Activated naive CD4-positive, alpha-beta T cell treated with anti-CD3 and anti-CD28 coated beads for 36 hours (primary cell): ENCODE measurements around the gene ZFPM1. TPM values are rescaled to one million over a fixed set of nuclear protein-coding genes. Genes with fewer than 3 reads are reported as not detected.

Experiments
- CTCF ChIA-PET: fragments of 350-600 bp; sonication (Branson Sonifier 250); formaldehyde crosslinking; loops from one replicate; lab custom pipeline; 2021; ENCODE audit warnings: antibody characterized with exemption; lab: Charles Lee
- DNase-seq: peaks from one replicate; pipeline ENCODE4 v3.0.0-alpha.2; 2020
- H3K27ac Mint-ChIP-seq: one replicate; pipeline ENCODE4 v1.8.0; 2021; ENCODE audit warnings: mild to moderate bottlenecking, mixed read lengths
- H3K27me3 Mint-ChIP-seq: one replicate; pipeline ENCODE4 v1.8.0; 2021; ENCODE audit warnings: low read depth, mixed read lengths
- H3K36me3 Mint-ChIP-seq: one replicate; pipeline ENCODE4 v1.8.0; 2021; ENCODE audit warnings: low read depth, mixed read lengths
- H3K4me1 Mint-ChIP-seq: one replicate; pipeline ENCODE4 v1.8.0; 2021; ENCODE audit warnings: low read depth, mixed read lengths
- H3K4me3 Mint-ChIP-seq: one replicate; pipeline ENCODE4 v1.8.0; 2021; ENCODE audit warnings: mild to moderate bottlenecking, moderate library complexity, mixed read lengths
- H3K9me3 Mint-ChIP-seq: one replicate; pipeline ENCODE4 v1.8.0; 2021; ENCODE audit warnings: mixed read lengths
- intact Hi-C: fragments of 100-400 bp; cut with micrococcal nuclease; formaldehyde crosslinking; loops from one replicate; pipeline ENCODE4 v1.15.1; 2023
- total RNA-seq, 2 experiments: library from RNA; stranded (reverse); gene quantifications; one replicate each; pipeline ENCODE4 v1.2.3, GENCODE V29; 2021

ZFPM1 gene
- total RNA-seq, 2 experiments from 2014 or later, result 11.0 to 12.2 TPM

DNA sequence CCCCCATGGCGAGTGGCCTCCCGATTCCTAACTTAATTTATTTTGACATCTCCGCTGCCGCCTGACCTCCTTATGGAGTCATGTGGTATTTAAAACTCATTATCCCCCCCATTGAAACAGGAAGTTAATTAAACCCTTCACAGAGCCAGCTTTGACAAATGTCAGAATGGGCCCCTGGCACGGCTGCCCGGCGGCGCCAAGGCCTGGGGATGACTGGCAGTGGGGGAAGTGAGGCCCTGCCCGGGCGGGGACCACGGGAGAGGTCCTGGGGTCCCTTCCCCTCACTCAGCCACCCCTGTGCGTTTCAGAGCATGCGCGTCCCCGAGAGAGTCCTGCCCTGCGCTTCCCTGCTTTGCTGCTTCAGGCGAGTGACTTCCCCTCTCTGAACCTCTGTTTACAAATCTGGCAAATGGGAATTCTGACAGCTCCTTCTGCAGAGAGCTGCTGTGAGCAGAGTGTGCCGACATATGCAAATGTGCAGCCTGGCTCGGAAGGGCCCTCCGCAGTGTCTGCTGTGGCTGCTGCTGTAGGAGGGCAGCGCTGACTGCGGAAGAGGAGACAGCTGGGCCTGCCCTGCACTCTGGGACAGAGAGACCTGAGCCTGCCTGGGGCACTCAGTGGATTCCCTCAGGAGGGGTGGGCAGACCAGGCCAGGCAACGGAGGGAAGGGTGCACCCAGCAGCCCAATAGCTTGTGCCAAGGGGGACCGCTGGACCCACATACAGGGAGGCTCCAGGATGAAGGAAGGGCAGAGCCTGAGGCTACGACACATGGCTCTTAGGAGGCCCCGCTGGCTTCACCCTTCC lies 4.4 kb upstream of the ZFPM1 start:
- Mint-ChIP-seq H3K4me3 (no peak overlapping the region), H3K36me3 (no peaks in the 10 kb centered on the region), H3K27me3 (no peaks in the 10 kb centered on the region)

DNA sequence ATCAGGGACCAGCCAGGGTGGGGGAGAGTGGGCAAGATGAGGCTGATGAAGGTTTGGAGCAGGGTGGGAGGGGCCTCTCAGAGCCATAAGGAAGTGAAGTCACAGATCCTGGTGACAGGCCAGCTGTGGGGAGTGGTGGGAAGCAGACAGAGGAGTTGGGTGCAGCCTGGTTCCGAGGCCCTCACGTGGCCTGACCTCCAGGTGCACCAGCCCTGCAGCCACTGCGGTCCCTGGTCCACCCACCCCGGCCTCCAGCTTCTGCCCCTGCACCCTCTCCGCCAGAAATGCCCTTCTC lies 3.9 kb upstream of the ZFPM1 start:
- CTCF ChIA-PET, result no interaction called here
- Mint-ChIP-seq H3K27me3 (no peaks in the 10 kb centered on the region), H3K9me3 (no peaks in the 10 kb centered on the region), H3K36me3 (no peaks in the 10 kb centered on the region), H3K27ac (no peak overlapping the region), H3K4me1 (peaks cover 7% of the 10 kb centered on the region), H3K4me3 (no peak overlapping the region)
- DNase-seq, result no peak
- intact Hi-C loops, result no loop called here

More for the DNA sequence above, 4.4 kb upstream of the ZFPM1 start:
- DNase-seq, result no peak
- Mint-ChIP-seq H3K27ac (no peak overlapping the region), H3K9me3 (no peaks in the 10 kb centered on the region), H3K4me1 (peaks cover 7% of the 10 kb centered on the region)
- CTCF ChIA-PET, result no interaction called here
- intact Hi-C loops, result no loop called here

DNA sequence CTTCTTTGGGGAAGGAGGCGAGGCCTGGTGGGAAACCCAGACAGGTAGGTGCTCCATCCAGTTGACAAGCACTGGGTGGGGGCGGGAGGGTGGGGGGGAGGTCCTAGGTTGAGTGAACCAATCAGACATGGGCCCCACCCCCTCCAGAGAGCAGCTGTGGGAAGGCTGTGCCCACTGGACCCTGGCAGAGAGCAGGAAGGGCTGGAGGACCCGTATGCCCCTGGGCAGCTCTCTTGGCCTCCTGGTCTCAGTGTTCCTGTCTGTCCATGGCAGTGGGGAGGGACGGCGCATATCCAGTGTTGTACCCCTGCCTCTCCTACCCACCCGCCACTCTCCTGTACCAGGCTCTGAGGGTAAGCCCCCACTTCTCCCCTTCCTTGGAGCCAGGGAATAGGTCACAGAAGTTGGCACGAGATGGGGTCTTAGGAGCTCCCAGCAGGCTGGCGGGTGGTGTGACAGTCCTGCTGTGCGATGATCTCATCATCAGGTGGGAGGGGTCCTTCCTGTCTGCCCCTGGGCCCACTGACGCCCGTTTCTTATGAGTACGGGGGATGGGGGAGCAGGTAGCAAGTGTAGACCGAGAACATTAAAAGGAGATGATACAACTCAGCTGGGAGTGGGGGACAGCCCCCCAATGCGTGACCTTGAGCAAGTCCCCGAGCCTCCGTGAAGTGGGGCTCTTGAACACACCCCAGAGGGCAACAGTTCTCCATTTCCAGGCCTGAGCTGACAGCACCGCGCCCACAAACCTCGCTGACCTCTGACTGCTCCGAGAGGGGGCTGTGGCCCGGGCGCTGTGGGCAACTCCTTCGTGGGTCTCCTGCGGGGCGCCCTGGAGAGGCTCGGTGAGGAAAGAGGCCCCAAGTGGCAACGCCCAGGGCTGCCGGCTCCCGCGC lies 1.2 kb upstream of the ZFPM1 start:
- peak; percentile 30 for DNase-seq
- H3K4me3 Mint-ChIP-seq, result peak overlapping the region; percentile 78
- intact Hi-C loops, result loop anchor here (1.0 to 5.0 kb wide), 6 partner anchors 53 to 741 kb away; partner anchors contain the start of genes BANP and CYBA
- no peaks in the 10 kb centered on the region for H3K27me3 Mint-ChIP-seq
- CTCF ChIA-PET, result interaction anchor here (0.6 kb wide), 1 partner anchor 111 kb away, joined by 8 read pairs; no protein-coding TSS in a partner anchor
- no peaks in the 10 kb centered on the region for H3K9me3 Mint-ChIP-seq
- peak overlapping the region; percentile 80 for H3K27ac Mint-ChIP-seq
- H3K36me3 Mint-ChIP-seq, result no peaks in the 10 kb centered on the region
- peaks cover 14% of the 10 kb centered on the region for H3K4me1 Mint-ChIP-seq

DNA sequence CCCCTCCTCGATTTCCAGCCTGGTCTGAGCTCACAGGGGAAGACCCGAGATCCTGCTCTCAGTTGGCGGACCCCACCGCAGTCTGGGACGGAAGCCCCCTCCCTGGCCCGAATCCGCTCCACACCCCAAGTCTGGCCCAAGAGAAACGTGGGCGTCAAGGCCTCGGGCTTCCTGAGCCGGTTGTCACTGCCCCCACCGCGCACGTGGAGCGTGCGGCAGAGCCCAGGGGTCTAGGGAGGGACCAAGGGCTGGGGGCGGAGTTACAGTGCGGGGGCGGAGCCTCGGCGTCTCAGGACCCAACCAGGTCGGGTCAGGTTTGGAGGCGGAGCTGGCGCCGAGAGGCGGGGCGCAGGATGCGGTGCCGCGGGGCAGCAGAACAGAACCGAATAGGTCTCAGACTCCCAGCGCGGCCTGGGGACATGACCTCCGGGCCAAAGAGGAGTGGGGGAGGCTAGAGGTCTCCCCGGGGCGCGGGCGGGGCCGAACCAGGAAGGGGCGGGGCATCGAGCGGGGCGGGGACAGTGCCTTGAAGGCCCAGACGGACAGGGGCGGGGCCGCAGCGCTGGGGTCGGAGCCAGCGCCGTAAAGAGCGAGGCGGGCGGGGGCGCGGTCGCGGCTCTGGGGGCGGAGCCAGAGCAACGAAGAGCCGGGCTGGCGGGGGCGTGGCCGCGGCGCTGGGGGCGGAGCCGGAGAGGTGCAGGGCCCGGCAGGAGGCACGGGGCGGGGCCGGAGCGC lies 431 bp upstream of the ZFPM1 start:
- H3K36me3 Mint-ChIP-seq, result no peaks in the 10 kb centered on the region
- H3K4me1 Mint-ChIP-seq, result peaks cover 22% of the 10 kb centered on the region
- peak overlapping the region; percentile 80 for H3K27ac Mint-ChIP-seq
- peak; percentile 98 for DNase-seq
- intact Hi-C loops, result loop anchor here (1.0 to 5.0 kb wide), 7 partner anchors 52 to 740 kb away; partner anchors contain the start of genes BANP, CYBA and ZC3H18
- CTCF ChIA-PET, result interaction anchor here (0.6 kb wide), 1 partner anchor 110 kb away, joined by 8 read pairs; no protein-coding TSS in a partner anchor
- no peaks in the 10 kb centered on the region for H3K27me3 Mint-ChIP-seq
- no peaks in the 10 kb centered on the region for H3K9me3 Mint-ChIP-seq
- peak overlapping the region; percentile 78 for H3K4me3 Mint-ChIP-seq

DNA sequence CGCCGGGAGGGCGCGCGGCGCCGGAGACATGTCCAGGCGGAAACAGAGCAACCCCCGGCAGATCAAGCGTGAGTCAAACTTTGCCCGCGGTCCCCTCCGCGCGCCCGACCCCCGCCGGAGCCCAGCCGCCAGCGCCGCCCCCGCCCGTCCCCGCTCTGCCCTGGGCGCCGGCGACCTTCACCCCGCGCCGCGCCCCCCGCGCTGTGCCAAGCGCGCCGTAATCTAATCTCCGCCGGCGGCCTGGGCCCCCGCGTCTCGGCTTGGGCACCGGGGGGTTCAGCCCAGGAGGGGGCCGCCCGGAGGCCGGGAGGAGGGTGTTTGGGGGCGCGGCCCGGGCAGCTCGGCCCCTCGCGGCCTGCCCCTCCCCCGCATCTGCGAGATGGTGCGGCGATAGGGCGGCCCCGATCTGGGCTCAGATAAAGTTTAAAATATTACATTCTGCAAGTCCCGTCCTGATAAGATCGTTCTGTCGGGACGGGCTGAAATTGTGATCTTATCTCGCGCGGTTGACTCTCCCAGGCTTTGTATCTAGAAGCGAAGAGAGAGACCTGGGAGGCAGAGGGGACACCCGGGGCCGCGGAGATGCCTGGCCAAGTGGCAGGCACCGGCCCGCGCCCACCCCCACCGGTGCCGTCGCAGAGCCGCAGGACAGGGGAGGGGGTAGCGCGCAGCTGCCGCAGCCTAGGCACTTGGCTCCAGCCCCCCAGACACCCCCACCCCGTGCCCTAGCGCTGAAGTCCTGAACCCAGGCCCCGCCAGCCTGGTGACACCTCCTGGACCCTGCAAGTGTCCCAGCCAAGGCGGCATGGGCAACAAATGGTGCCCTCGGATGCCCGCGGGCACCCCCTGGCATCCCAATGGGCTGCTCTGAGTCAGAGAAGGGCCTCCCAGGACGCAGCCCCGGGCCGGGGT lies 787 bp downstream of the ZFPM1 start:
- DNase-seq, result peak; percentile 42
- peak overlapping the region; percentile 90 for H3K27ac Mint-ChIP-seq
- H3K4me1 Mint-ChIP-seq, result peaks cover 28% of the 10 kb centered on the region
- no peaks in the 10 kb centered on the region for H3K36me3 Mint-ChIP-seq
- H3K27me3 Mint-ChIP-seq, result no peaks in the 10 kb centered on the region
- H3K9me3 Mint-ChIP-seq, result no peaks in the 10 kb centered on the region
- CTCF ChIA-PET, result no interaction called here
- intact Hi-C loops, result loop anchor here (1.0 to 5.0 kb wide), 7 partner anchors 51 to 739 kb away; partner anchors contain the start of genes BANP and ZC3H18
- H3K4me3 Mint-ChIP-seq, result peak overlapping the region; percentile 89

DNA sequence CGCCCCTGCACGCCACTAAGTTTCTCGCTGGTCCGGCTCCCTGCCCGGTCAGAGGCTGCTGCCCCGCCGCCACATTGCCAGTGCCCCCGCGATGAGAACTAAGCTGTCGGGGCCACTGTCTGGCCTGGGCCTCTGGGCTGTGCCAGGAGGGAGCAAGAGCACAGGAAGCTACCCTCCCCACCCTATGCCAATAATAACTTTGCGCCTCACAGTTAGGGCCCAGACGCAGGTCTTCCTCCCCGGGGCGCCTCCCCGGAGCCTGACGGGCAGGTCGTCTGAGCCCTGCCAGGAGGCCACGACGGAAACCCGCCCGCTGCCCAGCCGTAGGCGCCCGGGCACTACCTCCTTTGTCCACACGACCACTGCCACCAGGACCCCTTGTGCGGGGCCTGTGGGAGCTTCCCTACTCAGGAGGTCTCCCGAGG lies 1.5 kb downstream of the ZFPM1 start:
- CTCF ChIA-PET, result no interaction called here
- Mint-ChIP-seq H3K4me3 (peak overlapping the region; percentile 89), H3K9me3 (no peaks in the 10 kb centered on the region)

DNA sequence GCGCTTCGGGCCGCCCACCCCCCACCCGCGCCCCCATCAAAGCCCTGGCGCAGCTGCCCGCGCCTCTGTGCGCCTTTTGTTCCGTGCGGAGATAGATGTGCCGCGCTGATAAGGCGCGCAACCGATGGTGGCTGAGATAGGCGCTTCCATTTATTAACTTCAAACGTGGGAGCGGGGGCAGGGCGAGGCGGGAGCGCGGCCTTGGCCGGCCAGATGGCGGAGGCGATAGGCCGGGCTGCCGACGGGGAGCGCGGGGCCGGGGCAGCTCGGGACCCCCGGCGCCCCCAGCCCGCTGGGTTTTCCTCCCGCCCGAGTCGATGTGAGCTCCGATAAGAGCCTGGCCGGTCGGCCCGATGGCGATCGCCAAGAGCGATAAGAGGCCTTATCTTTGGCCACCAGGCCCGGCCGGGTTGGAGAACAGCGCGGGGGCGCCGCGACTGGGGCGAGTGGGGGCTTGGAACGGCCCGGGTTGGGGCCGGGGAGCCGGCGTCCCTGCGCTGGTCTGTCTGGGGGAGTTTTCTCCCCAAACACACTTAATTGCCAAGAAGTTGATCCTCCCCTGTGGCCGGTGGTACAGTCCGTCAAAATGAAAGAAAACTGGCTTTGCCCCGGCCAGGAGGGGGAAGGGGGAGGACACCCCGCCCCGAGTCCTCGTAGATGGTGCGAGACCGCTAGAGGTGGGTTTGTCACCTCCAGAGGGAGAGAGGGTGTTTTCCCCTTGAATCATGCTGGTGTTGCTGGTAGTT lies 2.7 kb downstream of the ZFPM1 start:
- H3K36me3 Mint-ChIP-seq, result no peaks in the 10 kb centered on the region
- no peaks in the 10 kb centered on the region for H3K9me3 Mint-ChIP-seq
- H3K4me1 Mint-ChIP-seq, result peaks cover 43% of the 10 kb centered on the region
- DNase-seq, result peak; percentile 92
- H3K4me3 Mint-ChIP-seq, result peak overlapping the region; percentile 81
- peak overlapping the region; percentile 97 for H3K27ac Mint-ChIP-seq
- CTCF ChIA-PET, result no interaction called here
- intact Hi-C loops, result loop anchor here (1.0 to 5.0 kb wide), 7 partner anchors 11 to 1068 kb away; partner anchors contain the start of gene CYBA
- H3K27me3 Mint-ChIP-seq, result no peaks in the 10 kb centered on the region

More for the DNA sequence above, 1.5 kb downstream of the ZFPM1 start:
- Mint-ChIP-seq H3K36me3 (no peaks in the 10 kb centered on the region), H3K27me3 (no peaks in the 10 kb centered on the region), H3K27ac (peak overlapping the region; percentile 90), H3K4me1 (peaks cover 34% of the 10 kb centered on the region)
- intact Hi-C loops, result loop anchor here (2.0 to 5.0 kb wide), 2 partner anchors 72 to 672 kb away; no protein-coding TSS in a partner anchor
- DNase-seq, result peak; percentile 69

DNA sequence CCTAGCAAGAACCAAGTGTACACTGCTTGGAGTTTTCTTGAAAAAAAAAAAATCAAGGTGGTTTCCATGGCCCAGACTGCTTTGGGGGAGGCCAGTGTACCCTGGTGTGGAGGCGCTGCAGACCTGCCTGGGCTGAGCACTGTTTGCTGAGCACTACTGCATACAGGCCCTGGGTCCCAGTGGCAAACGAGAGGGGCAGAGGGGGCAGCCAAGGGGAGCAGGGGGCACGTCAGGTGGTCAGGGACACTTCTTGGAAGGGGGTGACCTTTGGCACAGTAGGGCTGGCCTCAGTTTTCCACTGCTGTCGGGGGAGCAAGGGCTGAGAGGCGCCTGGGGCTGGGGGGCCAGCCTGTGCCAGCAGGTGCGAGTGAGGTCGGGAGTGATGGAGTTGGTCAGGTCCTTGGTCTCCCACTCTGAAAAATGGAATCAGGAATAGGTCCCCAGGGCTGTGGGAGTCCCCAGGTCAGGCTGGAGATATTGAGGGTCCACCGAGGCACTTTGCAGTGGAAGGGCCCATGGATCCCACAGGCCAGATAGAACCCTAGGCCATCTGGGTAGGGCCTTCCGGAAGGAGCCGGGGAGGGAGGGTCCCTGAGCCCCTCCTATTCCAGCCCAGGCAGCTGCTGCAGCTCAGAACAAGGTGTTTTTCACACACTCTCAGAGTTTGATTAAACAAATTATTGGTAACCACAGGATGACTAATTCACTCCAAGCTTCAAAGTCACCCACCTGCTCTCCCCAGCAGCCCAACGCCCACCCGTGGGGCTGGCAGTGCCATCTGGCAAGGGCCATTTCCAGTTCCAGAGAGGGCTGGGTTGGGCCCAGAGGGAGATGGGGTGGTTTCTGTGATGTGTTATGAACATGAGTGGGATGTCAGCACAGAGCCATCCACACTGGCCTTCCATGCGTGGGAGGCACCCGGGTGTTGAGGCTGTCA lies 3.5 kb downstream of the ZFPM1 start:
- no peaks in the 10 kb centered on the region for H3K36me3 Mint-ChIP-seq
- peak overlapping the region; percentile 81 for H3K4me3 Mint-ChIP-seq
- peaks cover 46% of the 10 kb centered on the region for H3K4me1 Mint-ChIP-seq
- intact Hi-C loops, result loop anchor here (1.0 to 5.0 kb wide), 6 partner anchors 10 to 1069 kb away; partner anchors contain the start of gene CYBA
- no peaks in the 10 kb centered on the region for H3K9me3 Mint-ChIP-seq
- CTCF ChIA-PET, result interaction anchor here (0.7 to 1.4 kb wide), 2 partner anchors 10 to 26 kb away, joined by 3 read pairs; no protein-coding TSS in a partner anchor
- DNase-seq, result peak; percentile 86
- no peaks in the 10 kb centered on the region for H3K27me3 Mint-ChIP-seq
- peak overlapping the region; percentile 97 for H3K27ac Mint-ChIP-seq

DNA sequence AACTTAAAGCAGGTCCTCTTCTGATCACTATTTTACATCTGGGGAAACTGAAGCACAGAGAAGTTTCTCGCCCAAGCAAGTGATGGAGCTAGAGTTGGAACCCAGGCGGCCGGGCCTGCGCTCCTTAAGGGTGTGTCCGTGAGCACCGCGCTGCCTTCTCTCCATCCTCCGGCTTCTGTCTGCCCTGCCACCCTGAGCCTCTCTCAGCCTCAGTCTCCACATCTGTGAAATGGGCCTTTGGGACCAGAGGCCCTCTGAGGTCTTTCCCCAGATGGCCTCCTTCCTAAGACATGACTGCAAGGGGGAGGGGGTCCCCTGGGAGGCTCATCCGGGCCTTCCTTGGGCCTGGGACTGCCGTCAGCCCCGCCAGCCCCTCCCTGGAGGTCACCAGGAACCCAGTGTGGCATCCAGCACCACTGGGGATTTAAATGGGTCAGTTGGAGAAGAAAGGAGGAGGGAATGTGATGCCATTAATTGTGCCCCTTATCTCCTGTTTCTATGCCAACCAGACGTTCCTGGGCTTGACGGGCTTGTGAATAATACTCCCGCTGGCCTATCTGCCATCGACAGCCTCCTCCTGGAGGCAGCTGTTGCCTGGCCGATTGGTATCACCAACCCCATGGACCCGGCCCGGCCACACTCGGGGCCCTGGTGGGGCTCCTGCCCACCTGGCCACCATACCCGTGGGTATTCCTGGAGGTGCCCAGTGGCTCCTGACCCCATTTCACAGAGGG lies 5.1 kb downstream of the ZFPM1 start:
- DNase-seq, result no peak
- CTCF ChIA-PET, result interaction anchor here (1.4 kb wide), 1 partner anchor 8 kb away, joined by 3 read pairs; no protein-coding TSS in a partner anchor
- H3K27ac Mint-ChIP-seq, result no peak overlapping the region
- intact Hi-C loops, result loop anchor here (5.0 kb wide), 2 partner anchors 586 to 1071 kb away; no protein-coding TSS in a partner anchor
- H3K4me1 Mint-ChIP-seq, result peaks cover 42% of the 10 kb centered on the region
- no peaks in the 10 kb centered on the region for H3K27me3 Mint-ChIP-seq
- H3K9me3 Mint-ChIP-seq, result no peaks in the 10 kb centered on the region
- H3K36me3 Mint-ChIP-seq, result no peaks in the 10 kb centered on the region
- no peak overlapping the region for H3K4me3 Mint-ChIP-seq
